Body of pancreas (tissue), 4 donors: ENCODE data around the gene ZNF594. TPM values are rescaled to one million over a fixed set of nuclear protein-coding genes. Genes with fewer than 3 reads are reported as not detected.
"Not testable (repeated sequence)": the region's sequence is repeated elsewhere in the genome, so short reads cannot be mapped to it uniquely, and the experiment has no call there.

Source experiments
- ATAC-seq: fragments of 150-250 bp; one replicate; pipeline ENCODE4 v1.9.1; 2016
- DNase-seq, 4 donors: peaks; one replicate each; pipeline ENCODE4 v3.0.0-alpha.2; 2019
- H3K27ac ChIP-seq, 4 donors: fragments of 200-600 bp; sonication (generic); 1 replicate in 3 of 4; 2 replicates in 1 of 4; pipeline versions ENCODE4 v1.5.1 to v1.6.1; 2016 to 2019; ENCODE audit warnings: mild to moderate bottlenecking in 1 of 4, mixed read lengths in 1 of 4, moderate library complexity in 1 of 4
- H3K27me3 ChIP-seq, 2 donors: fragments of 200-600 bp; sonication (generic); one replicate each; pipeline ENCODE4 v1.6.0; 2016; ENCODE audit warnings: mild to moderate bottlenecking in 1 of 2
- H3K36me3 ChIP-seq, 2 donors: fragments of 200-600 bp; sonication (generic); replicated peaks in 1 of 2; 2 replicates each; pipeline ENCODE4 v1.5.1; 2016; ENCODE audit warnings: low read depth in 2 of 2; ENCODE audit not compliant: insufficient read depth in 1 of 2
- H3K4me1 ChIP-seq: fragments of 200-600 bp; sonication (generic); one replicate; pipeline ENCODE4 v1.6.0; 2016
- H3K4me3 ChIP-seq, 2 donors: fragments of 200-600 bp; sonication (generic); 1 replicate in 1 of 2; 2 replicates in 1 of 2; pipeline ENCODE4 v1.5.1; 2016 to 2019
- H3K9me3 ChIP-seq, 3 donors: fragments of 200-600 bp; sonication (generic); 1 replicate in 2 of 3; 2 replicates in 1 of 3; pipeline ENCODE4 v1.5.1; 2016
- POLR2A ChIP-seq, 3 donors: fragments of 450-650 bp; IDR thresholded peaks; one replicate each; pipeline ENCODE4 v1.6.1; 2016; ENCODE audit warnings: antibody characterized with exemption in 3 of 3, mild to moderate bottlenecking in 2 of 3
- WGBS, 2 donors: methylation state at CpG; one replicate each; pipeline ENCODE4 v1.1.5; 2017; 5-methylcytosine and 5-hydroxymethylcytosine counted together
- intact Hi-C: fragments of 100-400 bp; cut with DNase I; formaldehyde crosslinking; loops from one replicate; pipeline ENCODE4 v1.15.1; 2023
- total RNA-seq, 2 donors: library from RNA; depleted of rRNA; stranded (reverse); fragments of >200 nt; gene quantifications; one replicate each; pipeline ENCODE4 v1.1.0, GENCODE V29; 2016
- TF ChIP-seq, protein P1 (sequence below), 7 experiments: fragments of 450-650 bp in 4 of 7; fragments of 200-600 bp in 3 of 7; sonication (generic) in 3 of 7; IDR thresholded peaks; one replicate each; pipeline ENCODE4 v1.5.1; 2016 to 2019; ENCODE audit warnings: antibody characterized with exemption in 7 of 7

Gene ZNF594
- total RNA-seq, 2 donors from 2014 or later: 4.4 to 6.9 TPM

GRCh38 chr17:5136580-5137412 lies 54.9 kb downstream of the ZNF594 start:
- H3K4me1 ChIP-seq, H3K27ac ChIP-seq, intact Hi-C loops, ATAC-seq, H3K27me3 ChIP-seq, DNase-seq, H3K4me3 ChIP-seq, H3K36me3 ChIP-seq, H3K9me3 ChIP-seq: not testable (repeated sequence)
- 77% methylated on average over 6 to 14 of the region's 14 CpGs for WGBS, 2 donors

GRCh38 chr17:5135726-5136579 lies 55.7 kb downstream of the ZNF594 start:
- intact Hi-C loops: no loop called here
- ATAC-seq (no peak), DNase-seq (no peak)
- no peaks in the 10 kb centered on the region for H3K27me3 ChIP-seq
- TF ChIP-seq POLR2A (IDR thresholded peaks at IDR 0.05): no peak
- TF ChIP-seq, protein P1, sequence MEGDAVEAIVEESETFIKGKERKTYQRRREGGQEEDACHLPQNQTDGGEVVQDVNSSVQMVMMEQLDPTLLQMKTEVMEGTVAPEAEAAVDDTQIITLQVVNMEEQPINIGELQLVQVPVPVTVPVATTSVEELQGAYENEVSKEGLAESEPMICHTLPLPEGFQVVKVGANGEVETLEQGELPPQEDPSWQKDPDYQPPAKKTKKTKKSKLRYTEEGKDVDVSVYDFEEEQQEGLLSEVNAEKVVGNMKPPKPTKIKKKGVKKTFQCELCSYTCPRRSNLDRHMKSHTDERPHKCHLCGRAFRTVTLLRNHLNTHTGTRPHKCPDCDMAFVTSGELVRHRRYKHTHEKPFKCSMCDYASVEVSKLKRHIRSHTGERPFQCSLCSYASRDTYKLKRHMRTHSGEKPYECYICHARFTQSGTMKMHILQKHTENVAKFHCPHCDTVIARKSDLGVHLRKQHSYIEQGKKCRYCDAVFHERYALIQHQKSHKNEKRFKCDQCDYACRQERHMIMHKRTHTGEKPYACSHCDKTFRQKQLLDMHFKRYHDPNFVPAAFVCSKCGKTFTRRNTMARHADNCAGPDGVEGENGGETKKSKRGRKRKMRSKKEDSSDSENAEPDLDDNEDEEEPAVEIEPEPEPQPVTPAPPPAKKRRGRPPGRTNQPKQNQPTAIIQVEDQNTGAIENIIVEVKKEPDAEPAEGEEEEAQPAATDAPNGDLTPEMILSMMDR (IDR thresholded peaks at IDR 0.05): no peak
- no peak overlapping the region for H3K27ac ChIP-seq
- H3K4me3 ChIP-seq: no peak overlapping the region
- H3K36me3 ChIP-seq: no peaks in the 10 kb centered on the region
- WGBS, 2 donors: 58 to 75% methylated on average over 2 to 14 of the region's 14 CpGs
- no peaks in the 10 kb centered on the region for H3K9me3 ChIP-seq
- no peaks in the 10 kb centered on the region for H3K4me1 ChIP-seq

DNA sequence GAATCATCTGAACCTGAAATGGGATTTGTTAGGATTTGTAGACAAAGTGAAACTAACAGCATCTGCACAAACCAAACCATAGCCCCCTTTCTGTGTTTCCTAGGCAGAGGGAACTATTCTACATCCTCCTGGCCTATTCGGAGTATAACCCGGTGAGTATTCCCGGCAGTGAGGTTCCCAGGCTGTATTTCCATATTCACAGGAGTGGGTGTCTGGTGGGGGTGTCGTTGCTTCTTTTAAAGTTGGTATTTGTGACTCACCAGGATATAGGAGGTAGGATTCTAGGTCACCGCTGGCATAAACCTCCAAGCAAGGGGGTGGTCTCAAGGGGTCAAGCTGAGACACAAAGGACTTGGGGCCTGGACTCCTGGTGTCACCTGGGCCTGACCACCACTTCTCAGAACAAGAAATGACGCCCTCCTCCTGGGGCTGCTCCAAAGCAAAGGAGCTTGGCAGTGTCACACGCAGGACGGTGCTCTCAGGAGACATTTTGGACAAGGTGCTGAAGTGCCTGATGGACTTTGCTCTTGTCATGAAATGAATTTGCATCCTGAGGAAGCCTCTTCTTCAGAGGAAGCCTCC lies 56.4 kb downstream of the ZNF594 start:
- ATAC-seq, H3K4me1 ChIP-seq, intact Hi-C loops, DNase-seq, H3K27me3 ChIP-seq, H3K27ac ChIP-seq, H3K36me3 ChIP-seq, H3K9me3 ChIP-seq, H3K4me3 ChIP-seq: not testable (repeated sequence)
- WGBS, 2 donors: 71 to 72% methylated on average over 7 to 8 of the region's 8 CpGs

GRCh38 chr17:5134571-5134970 lies 57.1 kb downstream of the ZNF594 start:
- intact Hi-C loops, H3K36me3 ChIP-seq, H3K4me1 ChIP-seq, H3K4me3 ChIP-seq, H3K27me3 ChIP-seq, DNase-seq, ATAC-seq, H3K9me3 ChIP-seq, H3K27ac ChIP-seq: not testable (repeated sequence)
- 66 to 73% methylated on average over 11 of the region's 11 CpGs for WGBS, 2 donors

DNA sequence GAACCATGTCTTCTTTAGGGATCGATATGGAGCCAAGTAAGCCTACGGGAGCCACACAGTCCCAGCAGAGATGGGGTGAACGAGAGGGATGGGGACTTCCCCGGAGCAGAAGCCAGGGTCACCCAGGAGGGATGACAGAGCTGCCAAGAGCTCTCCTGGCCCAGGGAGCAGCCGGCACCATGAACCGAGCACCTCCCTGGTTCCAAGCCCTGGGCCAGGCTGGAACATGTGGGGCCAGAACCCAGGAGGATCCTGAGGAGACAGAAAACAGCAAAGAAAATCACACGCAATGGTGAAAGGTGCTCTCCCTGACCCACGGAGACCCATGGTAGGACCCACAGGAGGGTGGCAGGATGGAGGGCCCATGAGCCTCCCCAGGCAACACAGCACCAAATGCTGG lies 57.7 kb downstream of the ZNF594 start:
- intact Hi-C loops, H3K4me1 ChIP-seq, H3K36me3 ChIP-seq, ATAC-seq, DNase-seq, H3K27me3 ChIP-seq, H3K4me3 ChIP-seq, H3K27ac ChIP-seq, H3K9me3 ChIP-seq: not testable (repeated sequence)
- 78 to 84% methylated on average over 4 to 8 of the region's 8 CpGs for WGBS, 2 donors

GRCh38 chr17:5133311-5133710 lies 58.4 kb downstream of the ZNF594 start:
- intact Hi-C loops: no loop called here
- H3K27ac ChIP-seq: no peak overlapping the region
- H3K27me3 ChIP-seq: no peaks in the 10 kb centered on the region
- H3K9me3 ChIP-seq: no peaks in the 10 kb centered on the region
- DNase-seq (no peak), ATAC-seq (no peak)
- no peaks in the 10 kb centered on the region for H3K36me3 ChIP-seq
- 83 to 85% methylated on average over 5 to 7 of the region's 8 CpGs for WGBS, 2 donors
- TF ChIP-seq, protein P1 (IDR thresholded peaks at IDR 0.05): no peak
- TF ChIP-seq POLR2A (IDR thresholded peaks at IDR 0.05): no peak
- no peaks in the 10 kb centered on the region for H3K4me1 ChIP-seq
- H3K4me3 ChIP-seq: no peak overlapping the region

DNA sequence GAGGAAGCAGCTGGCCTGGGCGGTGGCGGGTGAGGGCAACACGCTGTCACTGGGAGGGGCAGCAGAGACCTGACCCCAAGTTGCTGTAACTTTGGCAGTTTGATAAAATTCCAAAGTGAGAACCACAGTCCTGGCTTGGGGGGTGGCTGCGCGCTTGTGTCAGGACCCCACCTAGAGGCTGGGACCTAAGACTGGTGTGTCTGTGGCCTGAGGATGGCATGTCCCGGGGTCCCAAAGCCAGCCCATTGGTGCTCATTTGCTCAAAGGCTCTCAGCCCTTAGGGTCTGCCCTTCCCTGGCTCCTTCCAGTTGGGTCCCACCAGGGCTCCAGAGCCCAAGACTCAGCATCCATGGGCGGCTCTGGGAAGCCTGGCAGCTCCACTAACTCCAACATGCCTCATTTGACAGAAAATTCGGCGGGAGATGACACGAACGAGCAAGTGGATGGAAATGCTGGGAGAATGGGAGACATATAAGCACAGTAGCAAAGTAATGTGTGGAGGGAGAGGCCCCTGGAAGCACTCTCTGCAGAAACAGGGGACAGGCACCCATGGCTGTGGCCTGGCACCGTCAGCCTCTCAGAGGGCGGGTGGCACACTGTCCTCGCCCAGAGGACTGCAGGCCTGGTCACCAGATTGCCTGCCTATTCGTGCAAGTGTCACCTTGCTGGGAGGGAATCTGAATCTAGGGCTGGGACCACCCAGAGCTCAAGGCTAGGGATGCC lies 59.0 kb downstream of the ZNF594 start:
- H3K36me3 ChIP-seq, H3K9me3 ChIP-seq, H3K27me3 ChIP-seq, ATAC-seq, H3K27ac ChIP-seq, H3K4me3 ChIP-seq, DNase-seq, H3K4me1 ChIP-seq, intact Hi-C loops: not testable (repeated sequence)
- WGBS, 2 donors: 82 to 88% methylated on average over 14 to 15 of the region's 15 CpGs

- DNase-seq, intact Hi-C loops: not testable (repeated sequence)
- WGBS, 2 donors: 68% methylated on average over 13 to 16 of the region's 16 CpGs
These were observed 59.7 kb downstream of the ZNF594 start for GRCh38 chr17:5131799-5132502.

More at GRCh38 chr17:5131799-5132502, 59.7 kb downstream of the ZNF594 start:
- not testable (repeated sequence) for H3K4me1 ChIP-seq, ATAC-seq, H3K36me3 ChIP-seq, H3K4me3 ChIP-seq, H3K9me3 ChIP-seq, H3K27me3 ChIP-seq, H3K27ac ChIP-seq
